ENCODE measurements around the gene LRRC7.

DNA sequence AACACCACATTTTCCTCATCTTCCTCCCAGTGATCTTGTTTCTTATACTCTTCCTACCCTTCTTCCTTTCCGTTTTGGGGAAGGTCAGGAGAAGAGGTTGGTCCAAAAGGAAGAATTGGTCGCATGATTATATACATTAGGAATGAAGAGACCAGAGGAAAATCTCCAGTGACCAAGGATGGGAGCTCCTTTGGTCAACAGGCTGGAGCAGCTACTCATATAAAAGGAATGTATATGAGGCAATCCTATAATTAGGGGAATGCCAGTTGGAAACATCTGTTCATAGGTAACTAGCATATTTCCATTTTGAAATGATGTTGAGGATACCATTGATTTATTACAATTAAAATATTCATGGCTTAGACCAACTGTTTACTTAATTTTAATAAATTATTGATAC is 523.2 kb downstream of the LRRC7 start:
- TF ChIP-seq, protein P1, sequence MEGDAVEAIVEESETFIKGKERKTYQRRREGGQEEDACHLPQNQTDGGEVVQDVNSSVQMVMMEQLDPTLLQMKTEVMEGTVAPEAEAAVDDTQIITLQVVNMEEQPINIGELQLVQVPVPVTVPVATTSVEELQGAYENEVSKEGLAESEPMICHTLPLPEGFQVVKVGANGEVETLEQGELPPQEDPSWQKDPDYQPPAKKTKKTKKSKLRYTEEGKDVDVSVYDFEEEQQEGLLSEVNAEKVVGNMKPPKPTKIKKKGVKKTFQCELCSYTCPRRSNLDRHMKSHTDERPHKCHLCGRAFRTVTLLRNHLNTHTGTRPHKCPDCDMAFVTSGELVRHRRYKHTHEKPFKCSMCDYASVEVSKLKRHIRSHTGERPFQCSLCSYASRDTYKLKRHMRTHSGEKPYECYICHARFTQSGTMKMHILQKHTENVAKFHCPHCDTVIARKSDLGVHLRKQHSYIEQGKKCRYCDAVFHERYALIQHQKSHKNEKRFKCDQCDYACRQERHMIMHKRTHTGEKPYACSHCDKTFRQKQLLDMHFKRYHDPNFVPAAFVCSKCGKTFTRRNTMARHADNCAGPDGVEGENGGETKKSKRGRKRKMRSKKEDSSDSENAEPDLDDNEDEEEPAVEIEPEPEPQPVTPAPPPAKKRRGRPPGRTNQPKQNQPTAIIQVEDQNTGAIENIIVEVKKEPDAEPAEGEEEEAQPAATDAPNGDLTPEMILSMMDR (IDR thresholded peaks at IDR 0.05), result no peak
- TF ChIP-seq POLR2A (IDR thresholded peaks at IDR 0.05), result no peak
